Cardiac fibroblast (primary cell): ENCODE measurements around the gene IRF2BP1.

Experiments used
- DNase-seq, 2 donors: peaks; one replicate each; pipeline versions ENCODE4 v3.0.0 to v3.0.0-alpha.2; 2010; ENCODE audit warnings: low read depth in 2 of 2
- H3K4me3 ChIP-seq, 2 donors: replicated peaks in 1 of 2; 1 replicate in 1 of 2; 2 replicates in 1 of 2; pipeline ENCODE4 v1.5.1; 2011; ENCODE audit warnings: low read depth in 2 of 2, low read length in 2 of 2, mild to moderate bottlenecking in 2 of 2, moderate library complexity in 1 of 2
- CTCF ChIP-seq: IDR thresholded peaks from one replicate; pipeline ENCODE4 v1.5.1; 2011; ENCODE audit warnings: low read depth, mild to moderate bottlenecking, low read length, inconsistent platforms

Gene IRF2BP1

GRCh38 chr19:45881909-45882528 is 3.9 kb downstream of the IRF2BP1 start:
- DNase-seq: no peak
- H3K4me3 ChIP-seq: no peak overlapping the region
- TF ChIP-seq CTCF: no peak

GRCh38 chr19:45881082-45881908 is 4.6 kb downstream of the IRF2BP1 start:
- H3K4me3 ChIP-seq: no peak overlapping the region
- DNase-seq: no peak
- TF ChIP-seq CTCF: no peak

DNA sequence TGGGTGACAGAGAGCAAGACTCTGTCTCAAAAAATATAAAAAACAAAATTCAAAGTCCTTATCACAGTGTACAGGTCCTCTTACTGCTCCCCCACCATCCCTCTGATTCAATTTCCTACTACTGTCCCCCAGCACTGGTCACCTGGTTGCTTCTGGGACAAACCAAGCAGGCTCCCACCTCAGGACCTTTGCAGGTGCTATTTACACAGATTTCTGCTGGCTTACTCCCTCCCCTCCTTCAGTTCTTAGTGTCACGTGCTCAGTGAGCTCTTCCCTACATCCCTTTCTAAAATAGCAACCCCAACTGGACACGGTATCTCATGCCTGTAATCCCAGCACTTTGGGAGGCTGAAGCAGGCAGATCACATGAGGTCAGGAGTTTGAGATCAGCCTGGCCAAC is 6.0 kb downstream of the IRF2BP1 start:
- no peak overlapping the region for H3K4me3 ChIP-seq
- TF ChIP-seq CTCF: no peak
- no peak for DNase-seq

GRCh38 chr19:45879055-45879454 is 6.9 kb downstream of the IRF2BP1 start:
- no peak for TF ChIP-seq CTCF

GRCh38 chr19:45878043-45878794 is 7.7 kb downstream of the IRF2BP1 start:
- DNase-seq: no peak
- H3K4me3 ChIP-seq: no peak overlapping the region
- TF ChIP-seq CTCF: no peak

More at GRCh38 chr19:45879055-45879454, 6.9 kb downstream of the IRF2BP1 start:
- H3K4me3 ChIP-seq: no peak overlapping the region
- no peak for DNase-seq

DNA sequence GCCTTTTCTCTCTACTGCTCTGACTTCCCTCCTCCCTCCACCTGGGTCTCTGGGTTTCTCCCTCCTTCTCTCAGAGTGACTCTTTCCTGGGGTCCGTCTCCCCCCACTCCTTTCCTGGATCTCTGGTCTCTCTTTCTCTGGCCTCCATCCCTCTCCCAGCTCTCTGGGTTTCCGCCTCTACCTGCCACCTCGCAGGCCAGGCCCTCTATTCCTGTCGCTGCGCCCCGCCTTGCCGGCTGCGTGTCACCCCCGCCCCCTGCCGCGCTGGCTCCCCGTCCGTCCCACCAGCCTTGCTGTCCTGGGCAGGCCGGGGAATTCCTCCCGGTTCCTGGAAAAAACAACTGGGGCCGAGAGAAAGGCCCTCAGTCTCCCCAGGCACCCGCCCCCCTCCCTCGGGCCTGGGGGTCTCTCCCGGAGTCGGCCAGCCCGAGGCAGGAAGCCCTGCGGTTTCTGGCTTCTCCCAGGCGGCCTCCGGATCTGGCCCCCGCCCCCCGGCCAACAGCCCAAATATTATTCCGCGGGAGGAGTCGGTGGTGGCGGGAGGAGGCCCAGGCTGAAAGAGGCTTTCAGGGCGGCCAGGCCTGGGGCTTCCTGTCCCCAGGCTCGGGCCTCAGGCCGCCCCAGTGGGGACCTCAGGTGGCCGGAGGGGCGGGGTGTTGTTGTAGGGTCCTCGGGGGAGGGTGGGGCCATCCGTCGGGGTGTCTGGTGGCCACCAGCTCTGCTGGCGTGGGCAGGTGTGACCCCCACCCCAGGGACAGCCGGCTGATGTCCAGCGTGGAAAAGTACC is 9.3 kb downstream of the IRF2BP1 start:
- TF ChIP-seq CTCF: no peak
- DNase-seq: peak; percentile 33 to 78
- peak overlapping the region in 1 of 2 donors; percentile 19 for H3K4me3 ChIP-seq
